NB4 (cell line): ENCODE measurements around the gene GALNT17.

ENCODE experiments used
- DNase-seq: peaks from one replicate; pipeline ENCODE4 v3.0.0; 2010; ENCODE audit warnings: low read depth
- H3K4me3 ChIP-seq: one replicate; pipeline ENCODE4 v1.5.1; 2011; ENCODE audit warnings: mild to moderate bottlenecking, low read depth, low read length, moderate library complexity
- CTCF ChIP-seq: IDR thresholded peaks from one replicate; pipeline ENCODE4 v1.5.1; 2012; ENCODE audit warnings: low read depth, low read length
- MAX ChIP-seq: IDR thresholded peaks from 2 replicates; pipeline ENCODE4 v1.6.1; 2011; ENCODE audit warnings: low read depth, low read length
- MYC ChIP-seq: IDR thresholded peaks from 2 replicates; pipeline ENCODE4 v1.6.1; 2011; ENCODE audit warnings: low read depth, low read length
- POLR2A ChIP-seq: IDR thresholded peaks from 2 replicates; pipeline ENCODE4 v1.6.1; 2011; ENCODE audit warnings: mild to moderate bottlenecking; ENCODE audit not compliant: insufficient read length; ENCODE audit errors: extremely low read depth

GALNT17 gene

GRCh38 chr7:71325151-71325550 is 193.2 kb downstream of the GALNT17 start:
- TF ChIP-seq POLR2A = no peak
- no peak for TF ChIP-seq CTCF
- no peak for TF ChIP-seq MYC
- no peak for TF ChIP-seq MAX
- no peak overlapping the region for H3K4me3 ChIP-seq
- no peak for DNase-seq

- no peak for TF ChIP-seq POLR2A
- TF ChIP-seq MYC = no peak
- no peak for TF ChIP-seq MAX
- no peak for TF ChIP-seq CTCF
- DNase-seq = peak; percentile 14
- no peak overlapping the region for H3K4me3 ChIP-seq
Measured at GRCh38 chr7:71326595-71326994, 194.7 kb downstream of the GALNT17 start.

GRCh38 chr7:71327946-71328345 is 196.0 kb downstream of the GALNT17 start:
- DNase-seq = no peak
- H3K4me3 ChIP-seq = no peak overlapping the region
- no peak for TF ChIP-seq MAX
- no peak for TF ChIP-seq CTCF
- TF ChIP-seq MYC = no peak
- no peak for TF ChIP-seq POLR2A

- H3K4me3 ChIP-seq = no peak overlapping the region
- no peak for TF ChIP-seq CTCF
- no peak for TF ChIP-seq POLR2A
- no peak for TF ChIP-seq MAX
- TF ChIP-seq MYC = no peak
- no peak for DNase-seq
Measured at GRCh38 chr7:71329030-71329660, 197.2 kb downstream of the GALNT17 start.

- TF ChIP-seq CTCF = no peak
- TF ChIP-seq MAX = no peak
- TF ChIP-seq MYC = no peak
- no peak for DNase-seq
- no peak overlapping the region for H3K4me3 ChIP-seq
Measured at GRCh38 chr7:71332207-71332606, 200.3 kb downstream of the GALNT17 start.

GRCh38 chr7:71334541-71334940 is 202.6 kb downstream of the GALNT17 start:
- DNase-seq = no peak
- TF ChIP-seq MYC = no peak
- TF ChIP-seq CTCF = no peak
- no peak for TF ChIP-seq MAX
- TF ChIP-seq POLR2A = no peak
- H3K4me3 ChIP-seq = no peak overlapping the region
